Right kidney (tissue), 1 donor: ENCODE measurements around the gene GPRIN3.

Experiments used
- DNase-seq: peaks from one replicate; pipeline ENCODE4 v3.0.0-alpha.2; 2016

GPRIN3 gene

DNA sequence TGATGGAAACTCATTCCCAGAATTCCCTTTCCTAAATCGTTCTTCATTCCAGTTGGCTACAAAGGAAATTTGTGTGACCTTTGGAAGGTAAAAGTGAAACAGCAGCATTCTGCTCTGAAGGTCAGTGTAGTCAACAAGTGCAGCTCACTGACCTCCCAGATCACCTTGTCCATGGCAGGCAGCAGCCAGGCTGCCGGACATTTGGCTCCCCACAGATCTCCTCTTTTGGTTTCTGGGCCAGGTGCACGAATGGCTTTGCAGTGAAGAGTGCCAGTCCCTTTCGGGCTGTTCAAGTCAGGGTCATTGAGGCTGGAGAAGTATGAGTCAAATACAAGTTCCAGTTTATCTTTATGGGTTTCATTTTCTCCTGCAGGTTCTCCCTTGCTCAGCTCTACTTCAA is 14.3 kb downstream of the GPRIN3 start:
- no peak for DNase-seq

DNA sequence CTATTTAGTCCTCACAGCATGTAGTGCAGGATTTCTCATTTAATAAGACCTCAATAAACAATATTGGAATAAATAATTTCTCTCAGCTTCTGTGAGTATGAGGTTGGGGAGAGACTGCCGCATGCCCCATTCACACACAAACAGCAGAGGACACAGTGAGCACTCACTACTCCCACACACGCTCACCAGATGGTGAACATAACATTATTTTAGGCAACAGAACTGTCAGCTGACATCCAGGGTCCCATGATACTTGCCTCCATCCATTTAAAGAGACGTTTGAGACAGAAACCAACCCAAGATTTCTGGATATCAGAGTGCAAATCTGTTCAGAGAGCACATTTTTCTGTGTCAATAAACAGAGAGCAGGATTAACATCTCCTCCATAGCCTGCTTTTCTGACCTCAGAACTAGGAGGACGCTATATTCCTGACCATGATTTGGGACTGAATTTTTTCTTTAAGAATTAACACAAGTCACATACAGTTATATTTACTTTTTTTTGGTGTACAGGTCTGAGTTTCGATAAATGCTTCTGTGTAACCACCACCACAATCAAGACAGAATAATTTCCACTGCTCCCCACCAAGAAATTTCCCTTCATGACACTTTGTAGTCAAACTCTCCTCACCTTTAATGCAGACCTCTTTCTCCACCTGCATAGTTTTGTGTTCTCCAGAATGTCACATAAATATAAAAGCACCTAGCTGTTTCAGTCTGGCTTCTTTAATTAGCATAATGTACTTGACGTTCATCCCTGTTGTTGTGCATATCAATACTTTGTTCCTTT is 16.7 kb downstream of the GPRIN3 start:
- no peak for DNase-seq

DNA sequence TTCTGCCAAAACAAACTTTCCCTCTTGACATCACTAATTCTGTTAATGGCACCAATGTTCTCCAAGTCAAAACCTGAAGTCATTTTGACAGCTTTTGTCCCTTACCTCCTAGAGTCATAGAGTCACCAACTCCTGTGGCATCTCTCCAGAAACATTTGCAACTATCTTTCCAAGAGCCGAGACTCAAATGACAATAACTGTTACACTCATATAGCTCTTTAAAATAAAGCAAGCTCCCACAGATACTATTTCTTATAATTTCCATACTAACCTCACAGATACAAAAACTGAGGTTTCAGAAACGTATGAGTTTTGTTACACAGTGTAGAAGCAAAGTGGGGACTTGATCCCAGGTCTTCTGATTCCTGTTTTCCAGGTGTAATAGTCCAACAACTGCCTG is 18.3 kb downstream of the GPRIN3 start:
- no peak for DNase-seq

- DNase-seq, result no peak
Measured at GRCh38 chr4:89288430-89288829, 19.2 kb downstream of the GPRIN3 start.

- no peak for DNase-seq
Measured at GRCh38 chr4:89287945-89288344, 19.7 kb downstream of the GPRIN3 start.

DNA sequence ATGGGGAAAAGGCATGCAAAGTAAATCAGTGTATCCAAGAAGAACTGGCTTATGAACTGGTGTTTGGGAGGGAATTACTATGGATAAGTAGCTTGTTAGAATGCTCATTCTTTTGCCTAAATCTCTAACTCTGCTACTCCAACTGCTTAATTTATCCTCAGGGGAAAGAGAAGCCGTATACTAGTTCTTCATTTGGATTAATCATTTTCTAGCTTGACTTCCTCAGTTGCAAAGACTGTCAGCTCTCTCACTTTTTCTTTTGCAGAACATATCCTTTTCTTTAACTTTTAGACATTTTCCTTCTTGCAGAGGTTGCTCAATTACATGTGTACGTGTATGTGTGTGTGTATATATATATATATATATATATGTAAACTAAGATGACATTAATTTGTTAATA is 21.9 kb downstream of the GPRIN3 start:
- DNase-seq, result no peak

- DNase-seq, result no peak
Measured at GRCh38 chr4:89284828-89285227, 22.8 kb downstream of the GPRIN3 start.

GRCh38 chr4:89284020-89284424 is 23.6 kb downstream of the GPRIN3 start:
- no peak for DNase-seq

- no peak for DNase-seq
Measured at GRCh38 chr4:89283226-89284009, 24.2 kb downstream of the GPRIN3 start.

DNA sequence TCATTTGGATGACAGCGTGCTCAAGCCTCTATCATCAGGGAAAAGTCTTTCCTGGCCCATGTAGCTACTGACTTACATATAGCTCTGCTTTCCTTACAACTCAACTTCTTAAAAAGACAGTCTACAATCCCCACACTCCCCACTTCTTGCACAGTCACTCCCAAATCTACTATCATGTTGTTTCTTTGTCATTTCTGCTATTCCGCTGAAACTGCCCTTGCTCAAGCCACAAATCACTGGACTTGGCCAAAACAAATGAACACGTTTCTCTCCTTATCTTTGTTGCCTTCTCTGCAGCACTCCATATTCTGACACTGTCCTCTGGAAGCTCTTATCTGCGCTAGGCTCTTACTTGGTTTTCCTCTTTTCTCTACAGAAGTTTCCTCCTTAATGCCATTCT is 28.2 kb downstream of the GPRIN3 start:
- DNase-seq, result no peak

GRCh38 chr4:89277412-89277811 is 30.2 kb downstream of the GPRIN3 start:
- no peak for DNase-seq

GRCh38 chr4:89276296-89276695 is 31.3 kb downstream of the GPRIN3 start:
- no peak for DNase-seq

GRCh38 chr4:89275587-89275986 is 32.0 kb downstream of the GPRIN3 start:
- no peak for DNase-seq

DNA sequence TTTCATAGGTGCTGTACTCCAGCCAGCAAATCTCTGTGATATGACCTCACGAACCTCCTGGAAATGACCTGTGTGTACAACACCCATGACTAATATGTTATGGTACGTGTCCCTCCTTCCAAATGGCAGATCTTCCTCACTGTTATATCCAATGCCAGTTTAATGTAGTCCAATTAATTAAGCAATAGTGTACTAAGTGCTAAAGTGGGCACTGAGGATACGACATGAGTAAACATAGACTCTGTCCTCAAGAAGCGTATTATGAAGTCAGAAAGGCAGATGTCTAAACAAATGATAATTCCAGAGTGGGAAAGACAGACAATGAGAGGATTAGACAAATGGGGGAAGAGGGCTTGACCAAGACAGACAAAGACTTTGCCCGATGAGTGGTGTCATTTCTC is 33.9 kb downstream of the GPRIN3 start:
- no peak for DNase-seq

- DNase-seq, result no peak
Measured at GRCh38 chr4:89270792-89271191, 36.8 kb downstream of the GPRIN3 start.

DNA sequence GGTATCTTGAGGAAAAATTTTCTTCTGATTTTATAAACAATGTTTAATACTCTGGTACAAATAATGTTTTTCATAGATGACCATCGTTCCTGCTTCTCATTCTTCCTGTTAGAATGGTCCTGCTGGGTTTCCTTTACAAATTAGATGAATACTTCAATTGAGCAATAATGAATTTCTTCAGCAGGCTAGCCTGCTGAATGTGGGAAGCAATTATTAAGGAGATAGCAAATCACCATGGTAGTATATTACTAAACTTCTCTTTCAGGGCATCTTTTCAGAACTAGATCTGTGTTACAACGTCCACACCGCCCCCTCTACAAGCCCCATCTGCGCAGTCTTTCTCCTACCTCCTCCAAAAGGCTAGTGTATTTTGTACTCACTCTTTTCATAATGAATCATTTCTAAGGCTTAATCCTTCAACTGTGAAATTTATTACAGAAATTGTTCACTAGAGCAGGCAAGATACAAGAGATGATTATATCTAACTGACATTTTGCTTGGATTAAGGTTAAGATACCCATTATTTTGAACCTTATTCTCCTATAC is 38.4 kb downstream of the GPRIN3 start:
- DNase-seq, result no peak

DNA sequence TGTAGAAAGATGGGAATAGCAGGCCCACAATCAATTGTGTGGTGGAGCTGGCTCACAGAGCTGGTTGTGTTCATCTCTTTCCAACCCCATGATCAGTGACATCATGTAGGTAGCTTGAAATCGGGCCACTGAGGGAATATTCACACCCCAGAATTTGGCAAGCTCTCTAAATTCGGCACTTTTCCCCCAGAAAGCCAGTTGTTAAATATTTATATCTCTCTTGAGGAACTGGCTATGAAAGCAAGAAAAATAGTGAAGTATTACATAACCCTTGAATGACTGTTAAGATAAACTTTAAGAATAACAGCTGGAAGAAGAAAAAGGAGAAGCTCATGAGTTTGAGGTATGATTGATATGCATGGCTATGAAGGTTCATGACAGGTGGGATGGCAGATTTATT is 38.9 kb downstream of the GPRIN3 start:
- DNase-seq, result no peak

- DNase-seq, result no peak
Measured at GRCh38 chr4:89267846-89268245, 39.8 kb downstream of the GPRIN3 start.

GRCh38 chr4:89267392-89267791 is 40.2 kb downstream of the GPRIN3 start:
- no peak for DNase-seq

DNA sequence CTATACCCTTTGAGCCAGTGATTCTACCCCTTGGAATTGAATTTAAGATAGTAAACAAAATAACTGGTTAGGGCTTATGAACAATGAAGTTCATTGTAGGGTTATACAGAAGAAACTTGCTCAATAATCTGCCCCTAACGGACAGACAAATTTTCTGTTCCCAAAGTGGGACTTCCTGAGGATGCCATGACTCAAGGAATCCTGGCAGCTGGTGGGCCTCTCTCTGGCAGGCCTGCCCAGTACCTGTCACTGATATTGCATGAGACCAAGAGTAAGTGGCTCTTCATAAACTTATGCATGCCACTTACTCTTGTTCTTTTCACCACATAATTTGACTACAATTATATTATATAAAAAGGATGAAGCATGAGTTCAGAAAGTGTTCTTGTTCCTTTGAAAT is 41.5 kb downstream of the GPRIN3 start:
- DNase-seq, result no peak

- DNase-seq, result no peak
Measured at GRCh38 chr4:89263265-89263664, 44.3 kb downstream of the GPRIN3 start.

DNA sequence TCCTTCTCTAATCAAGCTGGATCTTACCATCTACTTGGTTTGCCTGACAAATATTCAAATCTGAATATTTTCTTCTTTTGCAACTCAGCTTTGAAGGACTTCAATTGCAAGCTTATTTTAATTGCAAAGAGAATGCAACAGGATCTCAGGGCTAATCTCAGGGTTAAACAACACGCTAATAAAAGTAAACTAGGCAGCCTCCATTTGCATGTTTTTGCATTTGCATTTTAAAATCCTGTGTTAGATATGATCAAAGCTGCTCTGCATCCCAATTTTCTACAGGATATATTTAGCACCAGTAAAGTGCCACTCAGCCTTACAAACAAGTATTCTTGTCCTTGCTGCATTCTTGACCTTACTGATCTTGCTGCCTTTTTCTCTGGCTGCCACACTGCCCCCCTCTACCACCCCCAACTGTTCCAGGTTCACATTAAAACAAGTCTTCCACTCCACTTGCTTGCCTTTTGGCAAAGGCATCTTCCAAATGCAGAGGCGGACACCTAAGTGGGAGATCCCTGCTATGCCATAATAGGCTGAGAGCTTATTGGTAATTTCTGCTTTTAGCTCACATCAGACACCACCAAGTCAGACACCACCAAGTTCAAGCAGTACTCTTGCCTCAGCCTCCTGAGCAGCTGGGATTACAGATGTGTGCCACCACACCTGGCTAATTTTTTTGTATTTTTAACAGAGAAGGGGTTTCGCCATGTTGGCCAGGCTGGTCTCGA is 48.1 kb downstream of the GPRIN3 start:
- DNase-seq, result no peak

DNA sequence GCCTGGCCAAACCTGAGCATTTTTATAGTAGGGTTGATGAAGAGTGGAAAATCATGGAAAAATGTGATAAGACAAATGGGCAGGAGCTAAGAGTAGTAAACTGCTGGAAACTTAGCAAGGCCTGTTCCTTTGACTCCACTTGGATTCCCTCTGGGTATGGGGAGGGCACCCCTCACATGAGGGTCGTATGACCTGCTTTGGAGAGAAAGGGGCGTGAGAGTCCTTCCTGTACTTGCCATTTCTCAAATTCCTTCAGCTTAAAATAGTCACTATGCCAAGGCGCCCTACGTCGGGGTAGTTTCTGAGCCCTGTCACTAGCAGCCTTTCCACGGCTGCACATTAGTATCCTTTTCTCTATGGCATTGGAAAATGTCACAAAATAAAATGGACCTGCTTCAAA is 49.1 kb downstream of the GPRIN3 start:
- DNase-seq, result no peak
